ENCODE measurements around the gene KRTAP10-6.
"Not testable (repeated sequence)": the region's sequence is repeated elsewhere in the genome, so short reads cannot be mapped to it uniquely, and the experiment has no call there.

The KRTAP10-6 gene

GRCh38 chr21:44574457-44575306 lies 17.6 kb downstream of the KRTAP10-6 start:
- no peak for DNase-seq

GRCh38 chr21:44573630-44574456 lies 18.5 kb downstream of the KRTAP10-6 start, which contains the start of gene KRTAP10-4:
KRTAP10-4 (plus strand) TSS chr21:44573729; CDS start chr21:44573759, 30 bp downstream.
- not testable (repeated sequence) for DNase-seq

- no peak for DNase-seq
Observed at GRCh38 chr21:44572959-44573583, 19.2 kb downstream of the KRTAP10-6 start.

GRCh38 chr21:44571844-44572782 lies 20.2 kb downstream of the KRTAP10-6 start:
- no peak for DNase-seq

- no peak for DNase-seq
Observed at GRCh38 chr21:44571296-44571695, 21.0 kb downstream of the KRTAP10-6 start.

GRCh38 chr21:44569861-44570517 lies 22.3 kb downstream of the KRTAP10-6 start:
- no peak for DNase-seq

- DNase-seq = no peak
Observed at GRCh38 chr21:44568667-44569556, 23.4 kb downstream of the KRTAP10-6 start.

GRCh38 chr21:44568261-44568660 lies 24.0 kb downstream of the KRTAP10-6 start:
- no peak for DNase-seq

- no peak for DNase-seq
Observed at GRCh38 chr21:44567481-44568171, 24.7 kb downstream of the KRTAP10-6 start.

- no peak for DNase-seq
Observed at GRCh38 chr21:44566403-44566802, 25.9 kb downstream of the KRTAP10-6 start.

GRCh38 chr21:44564886-44565598 lies 27.3 kb downstream of the KRTAP10-6 start:
- no peak for DNase-seq

GRCh38 chr21:44564099-44564498 lies 28.2 kb downstream of the KRTAP10-6 start:
- DNase-seq = no peak

- no peak for DNase-seq
Observed at GRCh38 chr21:44558695-44559094, 33.6 kb downstream of the KRTAP10-6 start, which contains the start of gene KRTAP10-3. KRTAP10-3 (minus strand) TSS chr21:44558795; CDS start chr21:44558715, 80 bp downstream.

GRCh38 chr21:44558329-44558675 lies 34.0 kb downstream of the KRTAP10-6 start:
- DNase-seq = not testable (repeated sequence)

- no peak for DNase-seq
Observed at GRCh38 chr21:44557491-44558328, 34.6 kb downstream of the KRTAP10-6 start.

- DNase-seq = no peak
Observed at GRCh38 chr21:44556879-44557278, 35.4 kb downstream of the KRTAP10-6 start.

GRCh38 chr21:44555200-44555875 lies 37.0 kb downstream of the KRTAP10-6 start:
- no peak for DNase-seq

GRCh38 chr21:44552681-44553080 lies 39.6 kb downstream of the KRTAP10-6 start:
- DNase-seq = no peak

Data from NCI-H2171 (cell line).